ENCODE results near the gene CARD8.
"Not testable (repeated sequence)": the region's sequence is repeated elsewhere in the genome, so short reads cannot be mapped to it uniquely, and the experiment has no call there.

The CARD8 gene

GRCh38 chr19:48248081-48248833, 7.5 kb downstream of the CARD8 start:
- DNase-seq (ENCODE audit: low read depth) = no peak
- TF ChIP-seq CTCF (IDR thresholded peaks at IDR 0.05; ENCODE audit: control insufficient read depth, extremely low read depth, insufficient read depth) = no peak
- H3K4me3 ChIP-seq (ENCODE audit: low read depth, low read length) = no peak overlapping the region

GRCh38 chr19:48247212-48247611, 8.5 kb downstream of the CARD8 start:
- H3K4me3 ChIP-seq (ENCODE audit: low read depth, low read length) = no peak overlapping the region
- no peak for TF ChIP-seq CTCF (IDR thresholded peaks at IDR 0.05; ENCODE audit: control insufficient read depth, extremely low read depth, insufficient read depth)
- no peak for DNase-seq (ENCODE audit: low read depth)

- TF ChIP-seq CTCF (IDR thresholded peaks at IDR 0.05; ENCODE audit: control insufficient read depth, extremely low read depth, insufficient read depth) = no peak
- DNase-seq (ENCODE audit: low read depth) = no peak
These were observed 9.6 kb downstream of the CARD8 start for GRCh38 chr19:48246101-48246500.

GRCh38 chr19:48244281-48244680, 11.4 kb downstream of the CARD8 start:
- H3K4me3 ChIP-seq (ENCODE audit: low read depth, low read length) = no peak overlapping the region
- DNase-seq (ENCODE audit: low read depth) = no peak
- no peak for TF ChIP-seq CTCF (IDR thresholded peaks at IDR 0.05; ENCODE audit: control insufficient read depth, extremely low read depth, insufficient read depth)

More at GRCh38 chr19:48246101-48246500, 9.6 kb downstream of the CARD8 start:
- no peak overlapping the region for H3K4me3 ChIP-seq (ENCODE audit: low read depth, low read length)

GRCh38 chr19:48241771-48242170, 13.9 kb downstream of the CARD8 start:
- not testable (repeated sequence) for DNase-seq (ENCODE audit: low read depth); H3K4me3 ChIP-seq (ENCODE audit: low read depth, low read length)

GRCh38 chr19:48239582-48240141, 16.1 kb downstream of the CARD8 start:
- H3K4me3 ChIP-seq (ENCODE audit: low read depth, low read length) = no peak overlapping the region
- no peak for DNase-seq (ENCODE audit: low read depth)
- TF ChIP-seq CTCF (IDR thresholded peaks at IDR 0.05; ENCODE audit: control insufficient read depth, extremely low read depth, insufficient read depth) = no peak

GRCh38 chr19:48239120-48239519, 16.6 kb downstream of the CARD8 start:
- no peak for TF ChIP-seq CTCF (IDR thresholded peaks at IDR 0.05; ENCODE audit: control insufficient read depth, extremely low read depth, insufficient read depth)
- DNase-seq (ENCODE audit: low read depth) = no peak
- no peak overlapping the region for H3K4me3 ChIP-seq (ENCODE audit: low read depth, low read length)
